Pulmonary artery endothelial cell (primary cell): ENCODE results near the gene IGFBP5. TPM values are rescaled to one million over a fixed set of nuclear protein-coding genes. Genes with fewer than 3 reads are reported as not detected.

Source experiments
- DNase-seq: peaks from one replicate; pipeline ENCODE4 v3.0.0-alpha.2; 2011; ENCODE audit warnings: low read depth, low spot score
- total RNA-seq: library from RNA; depleted of rRNA; stranded (reverse); fragments of >200 nt; gene quantifications from 2 replicates; pipeline ENCODE4 v1.2.3, GENCODE V29; 2014

IGFBP5 gene
- 0.20 and 0.49 TPM in 2 replicates for total RNA-seq

- no peak for DNase-seq
These were observed at the start of gene IGFBP5 for GRCh38 chr2:216695401-216695821. TSS of gene IGFBP5 (minus strand) at chr2:216695549. CDS start at chr2:216694775, 774 bp downstream.

- no peak for DNase-seq
These were observed 48.4 kb upstream of the IGFBP5 start for GRCh38 chr2:216743781-216744180.

- DNase-seq = no peak
These were observed 47.1 kb upstream of the IGFBP5 start for GRCh38 chr2:216742411-216742810.

GRCh38 chr2:216741223-216741593, 45.9 kb upstream of the IGFBP5 start:
- DNase-seq = no peak

- no peak for DNase-seq
These were observed 45.3 kb upstream of the IGFBP5 start for GRCh38 chr2:216740557-216741222.

- DNase-seq = no peak
These were observed 43.7 kb upstream of the IGFBP5 start for GRCh38 chr2:216739035-216739434.

- DNase-seq = no peak
These were observed 42.3 kb upstream of the IGFBP5 start for GRCh38 chr2:216737676-216738075.

GRCh38 chr2:216736326-216736725, 41.0 kb upstream of the IGFBP5 start:
- DNase-seq = no peak

- DNase-seq = no peak
These were observed 40.3 kb upstream of the IGFBP5 start for GRCh38 chr2:216735668-216736067.

GRCh38 chr2:216735086-216735485, 39.7 kb upstream of the IGFBP5 start:
- no peak for DNase-seq

- DNase-seq = no peak
These were observed 37.7 kb upstream of the IGFBP5 start for GRCh38 chr2:216733046-216733445.

GRCh38 chr2:216732334-216732733, 37.0 kb upstream of the IGFBP5 start:
- no peak for DNase-seq

GRCh38 chr2:216731465-216731864, 36.1 kb upstream of the IGFBP5 start:
- DNase-seq = no peak

GRCh38 chr2:216730871-216731270, 35.5 kb upstream of the IGFBP5 start:
- no peak for DNase-seq

- no peak for DNase-seq
These were observed 32.2 kb upstream of the IGFBP5 start for GRCh38 chr2:216727346-216728122.

GRCh38 chr2:216724190-216724589, 28.8 kb upstream of the IGFBP5 start:
- DNase-seq = no peak

- DNase-seq = no peak
These were observed 25.8 kb upstream of the IGFBP5 start for GRCh38 chr2:216721141-216721540.

GRCh38 chr2:216720722-216721121, 25.4 kb upstream of the IGFBP5 start:
- no peak for DNase-seq

GRCh38 chr2:216717907-216718615, 22.7 kb upstream of the IGFBP5 start:
- DNase-seq = no peak

GRCh38 chr2:216717491-216717901, 22.1 kb upstream of the IGFBP5 start:
- no peak for DNase-seq

GRCh38 chr2:216716109-216716508, 20.8 kb upstream of the IGFBP5 start:
- no peak for DNase-seq

GRCh38 chr2:216715402-216715974, 20.1 kb upstream of the IGFBP5 start:
- DNase-seq = no peak
